ENCODE data around the gene WWOX.

DNA sequence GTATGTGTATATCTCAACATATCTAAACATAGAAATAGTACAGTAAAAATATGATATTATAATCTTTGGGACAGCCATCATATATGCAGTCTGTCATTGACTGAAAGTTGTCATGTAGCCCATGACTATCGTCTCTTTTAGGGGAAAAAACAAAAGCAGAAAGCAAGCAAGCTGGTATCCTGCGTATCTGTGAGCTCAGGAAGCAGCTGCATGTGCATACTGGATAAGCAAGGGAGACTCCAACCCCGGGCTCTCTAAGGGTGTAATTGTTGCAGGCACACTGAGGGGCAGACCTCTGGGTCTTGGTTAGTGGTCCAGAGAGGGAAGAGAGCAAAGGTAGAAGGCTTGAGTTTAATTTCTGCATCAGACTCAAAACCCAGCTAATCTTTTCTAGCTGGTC lies 920.0 kb downstream of the WWOX start:
- TF ChIP-seq CTCF (conservative IDR thresholded peaks at IDR 0.05) = no peak
- TF ChIP-seq EZH2 (IDR thresholded peaks at IDR 0.05; ENCODE audit: low read depth) = no peak

All from PC-9 (cell line).